Measurements from ENCODE around the gene THAP10. TPM values are rescaled to one million over a fixed set of nuclear protein-coding genes. Genes with fewer than 3 reads are reported as not detected.

Gene THAP10
- total RNA-seq, 3 donors from 2014 or later (not counting 1 experiment from before 2014, with no cell fraction given), result not detected

DNA sequence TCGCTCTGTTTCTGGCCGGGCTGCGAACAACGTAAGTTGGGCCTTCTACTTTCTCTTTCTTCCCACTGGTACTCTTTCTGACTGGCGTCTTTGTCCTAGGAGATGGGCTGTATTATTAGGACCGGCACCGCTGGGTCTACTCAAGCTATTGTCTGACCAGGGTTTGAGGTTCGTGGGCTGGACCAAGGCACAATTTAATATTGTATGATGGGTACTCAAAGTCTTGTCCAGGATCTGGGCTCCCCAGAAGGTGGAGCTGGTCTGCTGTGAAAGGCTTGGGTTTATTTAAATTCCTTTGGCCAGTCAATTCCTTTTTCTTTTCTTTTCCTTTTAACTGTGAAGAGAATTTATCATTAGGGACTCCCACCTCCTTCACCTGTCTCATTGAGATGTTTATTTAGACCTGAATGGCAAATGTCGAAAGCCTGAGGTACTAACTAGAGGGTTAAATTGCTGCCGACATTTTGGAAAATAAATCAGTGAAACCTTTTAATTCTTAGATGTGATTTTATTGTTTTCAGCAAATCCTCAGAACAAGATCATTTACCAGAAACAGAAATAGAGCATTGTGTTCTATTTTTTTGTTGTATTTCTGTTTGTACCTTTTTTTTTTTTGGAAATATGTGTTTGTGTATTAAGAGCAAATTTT is 803 bp upstream of the THAP10 start:
- no peaks in the 10 kb centered on the region for H3K9me3 Mint-ChIP-seq
- H3K4me3 Mint-ChIP-seq, result peak overlapping the region; percentile 91
- H3K9me3 ChIP-seq (ENCODE audit: control insufficient read depth, insufficient read depth, low read length), result no peaks in the 10 kb centered on the region
- 14% methylated on average over 10 of the region's 10 CpGs for WGBS (ENCODE audit: insufficient coverage)
- TF ChIP-seq CTCF (IDR thresholded peaks at IDR 0.05), result no peak
- intact Hi-C loops (cut with micrococcal nuclease), result no loop called here
- ATAC-seq (peak in 1 of 3 donors; percentile 24), DNase-seq (no peak)
- peaks cover 7% of the 10 kb centered on the region for H3K27me3 ChIP-seq (ENCODE audit: control insufficient read depth, insufficient read depth, low read length)
- H3K36me3 Mint-ChIP-seq, result no peaks in the 10 kb centered on the region
- peak overlapping the region in 1 of 2 donors; percentile 79 for H3K27ac Mint-ChIP-seq
- H3K4me3 ChIP-seq (ENCODE audit: low read length), result peak overlapping the region; percentile 37
- H3K27ac ChIP-seq (ENCODE audit: low read length), result no peak overlapping the region
- H3K36me3 ChIP-seq (ENCODE audit: control insufficient read depth, insufficient read depth, low read length), result no peaks in the 10 kb centered on the region
- peaks cover 17 to 38% of the 10 kb centered on the region in 2 donors for H3K27me3 Mint-ChIP-seq (ENCODE audit: low read depth in 2 of 2)
- peaks cover 10 to 19% of the 10 kb centered on the region in 2 donors for H3K4me1 Mint-ChIP-seq
- H3K4me1 ChIP-seq (ENCODE audit: control insufficient read depth, insufficient read depth, low read length), result peaks cover 16% of the 10 kb centered on the region

DNA sequence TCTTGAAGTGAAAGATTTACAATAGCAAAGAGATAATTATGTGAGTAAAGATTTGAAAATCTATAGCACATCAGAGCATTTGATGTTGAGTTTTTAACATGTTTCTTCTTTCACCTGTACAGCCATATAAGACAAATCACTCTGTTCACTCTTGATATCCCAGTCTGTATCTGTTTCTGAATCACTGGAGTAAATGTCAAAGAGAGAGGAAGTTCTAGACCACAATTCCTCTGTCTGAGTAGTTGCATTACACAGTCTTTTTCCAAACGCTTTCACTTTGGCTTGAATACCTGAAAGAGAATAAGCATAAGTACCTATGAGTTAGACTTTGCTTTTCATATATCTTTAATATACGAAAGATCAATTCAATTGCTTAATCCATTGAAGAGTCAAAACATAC is 9.9 kb downstream of the THAP10 start:
- Mint-ChIP-seq H3K36me3 (no peaks in the 10 kb centered on the region), H3K4me3 (no peak overlapping the region), H3K27me3 (ENCODE audit: low read depth in 2 of 2) (peaks cover 22 to 36% of the 10 kb centered on the region in 2 donors), H3K9me3 (no peaks in the 10 kb centered on the region), H3K4me1 (no peaks in the 10 kb centered on the region), H3K27ac (no peak overlapping the region)
- ATAC-seq (no peak), DNase-seq (no peak)
- H3K4me3 ChIP-seq (ENCODE audit: low read length), result no peak overlapping the region
- peaks cover 7% of the 10 kb centered on the region for H3K27me3 ChIP-seq (ENCODE audit: control insufficient read depth, insufficient read depth, low read length)
- no peaks in the 10 kb centered on the region for H3K9me3 ChIP-seq (ENCODE audit: control insufficient read depth, insufficient read depth, low read length)
- intact Hi-C loops (cut with micrococcal nuclease), result no loop called here
- no peaks in the 10 kb centered on the region for H3K4me1 ChIP-seq (ENCODE audit: control insufficient read depth, insufficient read depth, low read length)
- no peak overlapping the region for H3K27ac ChIP-seq (ENCODE audit: low read length)
- 83% methylated on average over 1 of the region's 2 CpGs for WGBS (ENCODE audit: insufficient coverage)
- no peaks in the 10 kb centered on the region for H3K36me3 ChIP-seq (ENCODE audit: control insufficient read depth, insufficient read depth, low read length)
- TF ChIP-seq CTCF (IDR thresholded peaks at IDR 0.05), result no peak

GRCh38 chr15:70880781-70881180 is 11.5 kb downstream of the THAP10 start:
- TF ChIP-seq CTCF (IDR thresholded peaks at IDR 0.05), result no peak
- no peaks in the 10 kb centered on the region for H3K9me3 ChIP-seq (ENCODE audit: control insufficient read depth, insufficient read depth, low read length)
- no peak overlapping the region for H3K4me3 ChIP-seq (ENCODE audit: low read length)
- no peak overlapping the region for H3K27ac Mint-ChIP-seq
- H3K36me3 ChIP-seq (ENCODE audit: control insufficient read depth, insufficient read depth, low read length), result no peaks in the 10 kb centered on the region
- no peaks in the 10 kb centered on the region for H3K4me1 ChIP-seq (ENCODE audit: control insufficient read depth, insufficient read depth, low read length)
- no peak overlapping the region for H3K27ac ChIP-seq (ENCODE audit: low read length)
- intact Hi-C loops (cut with micrococcal nuclease), result no loop called here
- H3K27me3 Mint-ChIP-seq (ENCODE audit: low read depth in 2 of 2), result peaks cover 25 to 50% of the 10 kb centered on the region in 2 donors
- no peaks in the 10 kb centered on the region for H3K36me3 Mint-ChIP-seq
- no peaks in the 10 kb centered on the region for H3K4me1 Mint-ChIP-seq
- no peak for DNase-seq
- peaks cover 5% of the 10 kb centered on the region for H3K27me3 ChIP-seq (ENCODE audit: control insufficient read depth, insufficient read depth, low read length)
- H3K9me3 Mint-ChIP-seq, result no peaks in the 10 kb centered on the region
- H3K4me3 Mint-ChIP-seq, result no peak overlapping the region
- ATAC-seq, result no peak
- 95% methylated on average over 2 of the region's 2 CpGs for WGBS (ENCODE audit: insufficient coverage)

GRCh38 chr15:70879401-70879800 is 12.8 kb downstream of the THAP10 start:
- no peak for DNase-seq
- no peaks in the 10 kb centered on the region for H3K9me3 ChIP-seq (ENCODE audit: control insufficient read depth, insufficient read depth, low read length)
- H3K4me3 ChIP-seq (ENCODE audit: low read length), result no peak overlapping the region
- H3K27ac ChIP-seq (ENCODE audit: low read length), result no peak overlapping the region
- H3K4me1 Mint-ChIP-seq, result no peaks in the 10 kb centered on the region
- intact Hi-C loops (cut with micrococcal nuclease), result no loop called here
- H3K9me3 Mint-ChIP-seq, result no peaks in the 10 kb centered on the region
- H3K27me3 Mint-ChIP-seq (ENCODE audit: low read depth in 2 of 2), result peaks cover 27 to 57% of the 10 kb centered on the region in 2 donors
- 82% methylated on average over 2 of the region's 2 CpGs for WGBS (ENCODE audit: insufficient coverage)
- ATAC-seq, result no peak
- no peaks in the 10 kb centered on the region for H3K36me3 ChIP-seq (ENCODE audit: control insufficient read depth, insufficient read depth, low read length)
- peaks cover 5% of the 10 kb centered on the region for H3K27me3 ChIP-seq (ENCODE audit: control insufficient read depth, insufficient read depth, low read length)
- no peak for TF ChIP-seq CTCF (IDR thresholded peaks at IDR 0.05)
- H3K4me1 ChIP-seq (ENCODE audit: control insufficient read depth, insufficient read depth, low read length), result no peaks in the 10 kb centered on the region
- no peak overlapping the region for H3K27ac Mint-ChIP-seq
- no peaks in the 10 kb centered on the region for H3K36me3 Mint-ChIP-seq
- no peak overlapping the region for H3K4me3 Mint-ChIP-seq
